SK-N-SH (cell line): ENCODE data around the gene RAD51B.

Experiments
- GABPA ChIP-seq: IDR thresholded peaks from 2 replicates; pipeline ENCODE4 v1.4.0; 2012; ENCODE audit warnings: low read depth, mild to moderate bottlenecking
- RCOR1 ChIP-seq: fragments of 150-350 bp; IDR thresholded peaks from 2 replicates; pipeline ENCODE4 v1.6.1; 2017; ENCODE audit warnings: antibody characterized with exemption, low read length
- SIN3A ChIP-seq: IDR thresholded peaks from 2 replicates; pipeline ENCODE4 v1.6.1; 2012; ENCODE audit warnings: low read depth, mild to moderate bottlenecking, low read length, moderate library complexity, borderline replicate concordance
- TF ChIP-seq, protein P1 (sequence below): fragments of 200-600 bp; sonication (generic); IDR thresholded peaks from 2 replicates; pipeline ENCODE4 v1.6.1; 2017; ENCODE audit warnings: antibody characterized with exemption, mild to moderate bottlenecking, moderate library complexity

DNA sequence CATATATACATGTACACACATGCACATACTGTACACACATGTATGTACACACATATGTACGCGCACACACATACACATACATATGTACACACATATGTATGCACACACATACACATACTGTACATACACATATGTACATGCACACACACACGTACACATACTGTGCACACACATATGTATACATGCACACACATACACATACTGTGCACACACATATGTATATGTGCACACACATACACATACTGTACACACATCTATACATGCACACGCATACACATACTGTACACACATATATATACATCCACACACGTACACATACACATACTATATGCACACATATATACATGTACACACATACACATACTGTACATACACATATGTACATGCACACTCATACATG lies 853.9 kb downstream of the RAD51B start:
- TF ChIP-seq RCOR1 (no peak), GABPA (no peak), SIN3A (no peak)
- TF ChIP-seq, protein P1, sequence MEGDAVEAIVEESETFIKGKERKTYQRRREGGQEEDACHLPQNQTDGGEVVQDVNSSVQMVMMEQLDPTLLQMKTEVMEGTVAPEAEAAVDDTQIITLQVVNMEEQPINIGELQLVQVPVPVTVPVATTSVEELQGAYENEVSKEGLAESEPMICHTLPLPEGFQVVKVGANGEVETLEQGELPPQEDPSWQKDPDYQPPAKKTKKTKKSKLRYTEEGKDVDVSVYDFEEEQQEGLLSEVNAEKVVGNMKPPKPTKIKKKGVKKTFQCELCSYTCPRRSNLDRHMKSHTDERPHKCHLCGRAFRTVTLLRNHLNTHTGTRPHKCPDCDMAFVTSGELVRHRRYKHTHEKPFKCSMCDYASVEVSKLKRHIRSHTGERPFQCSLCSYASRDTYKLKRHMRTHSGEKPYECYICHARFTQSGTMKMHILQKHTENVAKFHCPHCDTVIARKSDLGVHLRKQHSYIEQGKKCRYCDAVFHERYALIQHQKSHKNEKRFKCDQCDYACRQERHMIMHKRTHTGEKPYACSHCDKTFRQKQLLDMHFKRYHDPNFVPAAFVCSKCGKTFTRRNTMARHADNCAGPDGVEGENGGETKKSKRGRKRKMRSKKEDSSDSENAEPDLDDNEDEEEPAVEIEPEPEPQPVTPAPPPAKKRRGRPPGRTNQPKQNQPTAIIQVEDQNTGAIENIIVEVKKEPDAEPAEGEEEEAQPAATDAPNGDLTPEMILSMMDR, result no peak
